Thoracic aorta (tissue), 2 donors: ENCODE measurements around the gene USP3. TPM values are rescaled to one million over a fixed set of nuclear protein-coding genes. Genes with fewer than 3 reads are reported as not detected.

Experiments
- ATAC-seq: fragments of 150-250 bp; one replicate; pipeline ENCODE4 v1.8.0; 2017; ENCODE audit warnings: low read depth; ENCODE audit not compliant: insufficient number of reproducible peaks, low FRiP score
- DNase-seq: peaks from one replicate; pipeline ENCODE4 v3.0.0-alpha.2; 2020; ENCODE audit warnings: low spot score
- H3K27ac ChIP-seq, 2 donors: fragments of 200-600 bp; sonication (generic); 1 replicate in 1 of 2; 2 replicates in 1 of 2; pipeline ENCODE4 v1.5.1; 2016; ENCODE audit warnings: mild to moderate bottlenecking in 2 of 2, moderate library complexity in 2 of 2
- H3K27me3 ChIP-seq: fragments of 200-600 bp; sonication (generic); replicated peaks from 2 replicates; pipeline ENCODE4 v1.6.0; 2016; ENCODE audit warnings: mild to moderate bottlenecking; ENCODE audit not compliant: insufficient read depth
- H3K36me3 ChIP-seq: fragments of 200-600 bp; sonication (generic); one replicate; pipeline ENCODE4 v1.5.1; 2016
- H3K4me1 ChIP-seq, 2 donors: fragments of 200-600 bp; sonication (generic); 1 replicate in 1 of 2; 2 replicates in 1 of 2; pipeline versions ENCODE4 v1.5.1 to v1.6.0; 2016; ENCODE audit warnings: low read depth in 2 of 2, mild to moderate bottlenecking in 1 of 2; ENCODE audit not compliant: control insufficient read depth in 1 of 2
- H3K4me3 ChIP-seq: fragments of 200-600 bp; sonication (generic); 2 replicates; pipeline ENCODE4 v1.5.1; 2016; ENCODE audit warnings: mild to moderate bottlenecking
- H3K9me3 ChIP-seq: fragments of 200-600 bp; sonication (generic); 2 replicates; pipeline ENCODE4 v1.5.1; 2016
- total RNA-seq, 2 donors: library from RNA; depleted of rRNA; stranded (reverse); fragments of >200 nt; gene quantifications; one replicate each; pipeline versions ENCODE4 v1.1.0 to v1.2.3, GENCODE V29; 2016
- TF ChIP-seq, protein P1 (sequence below): fragments of 200-600 bp; sonication (generic); IDR thresholded peaks from one replicate; pipeline ENCODE4 v1.5.1; 2019; ENCODE audit warnings: antibody characterized with exemption

USP3 gene
- total RNA-seq, 2 donors from 2014 or later, result 37.8 to 54.4 TPM

GRCh38 chr15:63551400-63551799 is 47.0 kb downstream of the USP3 start:
- ATAC-seq, result no peak
- no peak overlapping the region for H3K27ac ChIP-seq
- H3K27me3 ChIP-seq, result no peaks in the 10 kb centered on the region
- no peak overlapping the region for H3K4me3 ChIP-seq
- TF ChIP-seq, protein P1, sequence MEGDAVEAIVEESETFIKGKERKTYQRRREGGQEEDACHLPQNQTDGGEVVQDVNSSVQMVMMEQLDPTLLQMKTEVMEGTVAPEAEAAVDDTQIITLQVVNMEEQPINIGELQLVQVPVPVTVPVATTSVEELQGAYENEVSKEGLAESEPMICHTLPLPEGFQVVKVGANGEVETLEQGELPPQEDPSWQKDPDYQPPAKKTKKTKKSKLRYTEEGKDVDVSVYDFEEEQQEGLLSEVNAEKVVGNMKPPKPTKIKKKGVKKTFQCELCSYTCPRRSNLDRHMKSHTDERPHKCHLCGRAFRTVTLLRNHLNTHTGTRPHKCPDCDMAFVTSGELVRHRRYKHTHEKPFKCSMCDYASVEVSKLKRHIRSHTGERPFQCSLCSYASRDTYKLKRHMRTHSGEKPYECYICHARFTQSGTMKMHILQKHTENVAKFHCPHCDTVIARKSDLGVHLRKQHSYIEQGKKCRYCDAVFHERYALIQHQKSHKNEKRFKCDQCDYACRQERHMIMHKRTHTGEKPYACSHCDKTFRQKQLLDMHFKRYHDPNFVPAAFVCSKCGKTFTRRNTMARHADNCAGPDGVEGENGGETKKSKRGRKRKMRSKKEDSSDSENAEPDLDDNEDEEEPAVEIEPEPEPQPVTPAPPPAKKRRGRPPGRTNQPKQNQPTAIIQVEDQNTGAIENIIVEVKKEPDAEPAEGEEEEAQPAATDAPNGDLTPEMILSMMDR, result no peak
- H3K4me1 ChIP-seq, result peaks cover 22 to 36% of the 10 kb centered on the region in 2 donors
- H3K36me3 ChIP-seq, result no peaks in the 10 kb centered on the region
- no peak for DNase-seq
- no peaks in the 10 kb centered on the region for H3K9me3 ChIP-seq

- ATAC-seq (no peak), DNase-seq (no peak)
- Histone ChIP-seq H3K4me1 (peaks cover 22 to 36% of the 10 kb centered on the region in 2 donors), H3K4me3 (peak overlapping the region; percentile 43), H3K9me3 (no peaks in the 10 kb centered on the region), H3K36me3 (peaks cover 11% of the 10 kb centered on the region), H3K27ac (peak overlapping the region in 1 of 2 donors; percentile 36), H3K27me3 (no peaks in the 10 kb centered on the region)
- TF ChIP-seq, protein P1, result no peak
Measured at GRCh38 chr15:63553388-63553791, 49.0 kb downstream of the USP3 start.

DNA sequence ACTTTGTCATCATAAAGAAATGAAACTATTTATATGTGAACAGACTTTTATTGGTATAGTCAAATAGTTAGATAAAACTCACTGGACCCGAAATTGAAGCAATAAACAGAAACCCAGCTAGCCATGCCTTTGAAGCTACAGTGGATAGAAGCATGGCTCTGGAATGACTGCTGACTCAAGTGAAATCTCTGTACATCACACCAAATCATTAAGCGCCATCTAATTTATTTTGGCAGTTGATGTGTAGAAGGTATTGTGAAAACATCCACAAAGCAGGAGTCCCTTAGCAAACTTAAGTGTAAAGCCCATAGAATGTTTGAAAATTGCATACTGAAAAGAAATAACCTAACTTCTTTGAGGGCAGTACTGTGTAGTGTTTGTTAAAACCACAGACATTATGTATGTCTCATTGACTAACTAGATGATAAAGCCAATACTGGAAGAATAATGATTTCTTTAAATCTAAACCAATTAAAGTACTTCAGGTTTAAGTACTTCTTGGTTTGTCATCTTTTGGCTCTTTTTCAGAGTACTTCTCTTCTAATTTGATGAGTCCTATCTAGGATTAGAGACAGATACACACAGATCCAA is 50.0 kb downstream of the USP3 start:
- Histone ChIP-seq H3K4me3 (no peak overlapping the region), H3K36me3 (peaks cover 11% of the 10 kb centered on the region), H3K27me3 (no peaks in the 10 kb centered on the region), H3K27ac (no peak overlapping the region), H3K9me3 (no peaks in the 10 kb centered on the region), H3K4me1 (peaks cover 22 to 36% of the 10 kb centered on the region in 2 donors)
- no peak for ATAC-seq
- TF ChIP-seq, protein P1, result no peak
- no peak for DNase-seq

DNA sequence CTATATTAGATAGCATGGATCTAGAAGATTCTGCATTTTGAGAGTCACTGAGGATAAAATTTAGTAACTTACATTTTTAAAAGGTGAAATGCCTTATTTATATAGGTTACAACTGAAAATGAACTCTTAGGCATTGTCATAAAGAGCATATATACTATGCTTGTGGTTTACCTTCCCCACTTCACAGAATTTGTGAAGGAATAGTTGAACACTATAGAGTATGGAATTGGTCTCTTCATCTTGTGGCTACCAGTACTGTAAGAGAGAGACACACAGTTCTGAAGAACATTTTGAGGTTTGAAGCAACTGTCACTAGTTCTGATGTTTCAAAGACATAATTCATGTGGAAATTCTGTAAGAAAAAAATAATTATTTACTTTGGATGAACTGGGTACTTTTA is 51.1 kb downstream of the USP3 start:
- Histone ChIP-seq H3K27ac (no peak overlapping the region), H3K36me3 (peaks cover 11% of the 10 kb centered on the region), H3K4me3 (no peak overlapping the region), H3K27me3 (no peaks in the 10 kb centered on the region), H3K9me3 (no peaks in the 10 kb centered on the region), H3K4me1 (peaks cover 22 to 36% of the 10 kb centered on the region in 2 donors)
- TF ChIP-seq, protein P1, result no peak
- DNase-seq (no peak), ATAC-seq (no peak)

GRCh38 chr15:63556246-63556645 is 51.9 kb downstream of the USP3 start:
- H3K9me3 ChIP-seq, result no peaks in the 10 kb centered on the region
- H3K4me3 ChIP-seq, result no peak overlapping the region
- no peaks in the 10 kb centered on the region for H3K27me3 ChIP-seq
- ATAC-seq (no peak), DNase-seq (no peak)
- H3K36me3 ChIP-seq, result peaks cover 17% of the 10 kb centered on the region
- TF ChIP-seq, protein P1, result no peak
- peaks cover 22 to 36% of the 10 kb centered on the region in 2 donors for H3K4me1 ChIP-seq
- no peak overlapping the region for H3K27ac ChIP-seq
